SK-N-SH treated with all-trans-retinoic acid at 6 μM for 48 hours (cell line): ENCODE measurements around the gene FHIT.

Experiments used
- ARNTL ChIP-seq: fragments of 450-650 bp; formaldehyde crosslinking; IDR thresholded peaks from 2 replicates; pipeline ENCODE4 v1.5.0; 2020; ENCODE audit warnings: low read depth, mild to moderate bottlenecking, moderate library complexity, borderline replicate concordance
- CSDC2 ChIP-seq: fragments of 250-450 bp; sonication (Bioruptor Pico); IDR thresholded peaks from 2 replicates; pipeline ENCODE4 v1.5.0; 2020; ENCODE audit warnings: mild to moderate bottlenecking, moderate library complexity
- OSR1 ChIP-seq: fragments of 250-450 bp; sonication (Bioruptor Pico); IDR thresholded peaks from 2 replicates; pipeline ENCODE4 v1.8.0; 2022; ENCODE audit warnings: moderate library complexity, mild to moderate bottlenecking, inconsistent platforms
- PPARA ChIP-seq: fragments of 250-450 bp; sonication (Bioruptor Pico); IDR thresholded peaks from 2 replicates; pipeline ENCODE4 v1.5.0; 2020; ENCODE audit warnings: mild to moderate bottlenecking, borderline replicate concordance
- RARB ChIP-seq: fragments of 250-450 bp; sonication (Bioruptor Pico); IDR thresholded peaks from 2 replicates; pipeline ENCODE4 v1.8.0; 2021; ENCODE audit warnings: mild to moderate bottlenecking, moderate library complexity
- ZC3H10 ChIP-seq: fragments of 250-450 bp; sonication (Bioruptor Pico); IDR thresholded peaks from 2 replicates; pipeline ENCODE4 v1.5.1; 2021; ENCODE audit warnings: mild to moderate bottlenecking, moderate library complexity
- ZFP3 ChIP-seq: fragments of 250-450 bp; sonication (Bioruptor Pico); IDR thresholded peaks from 2 replicates; pipeline ENCODE4 v1.5.0; 2020; ENCODE audit warnings: mild to moderate bottlenecking, moderate library complexity
- ZFP30 ChIP-seq: fragments of 450-650 bp; formaldehyde crosslinking; IDR thresholded peaks from 2 replicates; pipeline ENCODE4 v1.5.0; 2022; ENCODE audit warnings: mild to moderate bottlenecking, moderate library complexity
- ZNF70 ChIP-seq: fragments of 450-650 bp; formaldehyde crosslinking; IDR thresholded peaks from 2 replicates; pipeline ENCODE4 v1.5.0; 2020; ENCODE audit warnings: mild to moderate bottlenecking, moderate library complexity
- ZNF8 ChIP-seq: fragments of 450-650 bp; formaldehyde crosslinking; IDR thresholded peaks from 2 replicates; pipeline ENCODE4 v1.5.0; 2020; ENCODE audit warnings: mild to moderate bottlenecking, moderate library complexity
- TF ChIP-seq, protein P1 (sequence below): fragments of 250-450 bp; sonication (Bioruptor Pico); IDR thresholded peaks from 2 replicates; pipeline ENCODE4 v1.5.1; 2021; ENCODE audit warnings: mild to moderate bottlenecking, moderate library complexity
- TF ChIP-seq, protein P2 (sequence below): fragments of 250-450 bp; sonication (Bioruptor Pico); IDR thresholded peaks from 2 replicates; pipeline ENCODE4 v1.5.1; 2020; ENCODE audit warnings: low read depth, mild to moderate bottlenecking, moderate library complexity
- TF ChIP-seq, protein P3 (sequence below): fragments of 250-450 bp; sonication (Bioruptor Pico); IDR thresholded peaks from 2 replicates; pipeline ENCODE4 v1.8.0; 2020; ENCODE audit warnings: mild to moderate bottlenecking, moderate library complexity, borderline replicate concordance
- TF ChIP-seq, protein P4 (sequence below): fragments of 250-450 bp; sonication (Bioruptor Pico); IDR thresholded peaks from 2 replicates; pipeline ENCODE4 v1.5.0; 2020; ENCODE audit warnings: mild to moderate bottlenecking, moderate library complexity

DNA sequence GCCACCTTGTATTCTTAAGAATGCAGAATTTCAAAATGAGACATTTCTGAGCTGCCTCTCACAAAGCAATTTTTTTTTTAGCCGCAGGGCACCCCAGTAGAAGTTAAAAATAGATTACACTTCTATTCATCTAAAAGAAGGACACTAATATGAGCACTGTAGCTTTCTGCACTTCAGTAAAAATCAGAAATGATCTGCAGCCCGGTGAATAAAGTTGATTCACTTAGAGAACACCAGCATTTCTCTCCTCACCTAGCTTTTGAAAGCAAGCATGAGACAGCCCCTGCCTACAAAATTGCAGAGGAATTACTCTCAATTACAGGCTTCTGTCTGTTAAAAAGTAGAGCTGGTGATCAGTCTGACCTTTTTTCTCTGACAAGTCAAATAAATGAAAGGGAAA, 1062.4 kb downstream of the FHIT start:
- TF ChIP-seq ZNF8 (CRISPR knock-in tag) (no peak), RARB (no peak), ZNF70 (CRISPR knock-in tag) (no peak), ZC3H10 (CRISPR knock-in tag) (no peak), PPARA (no peak), ZFP3 (CRISPR knock-in tag) (no peak), OSR1 (CRISPR knock-in tag) (no peak), CSDC2 (no peak), ZFP30 (no peak), ARNTL (CRISPR knock-in tag) (no peak)
- TF ChIP-seq, protein P1, sequence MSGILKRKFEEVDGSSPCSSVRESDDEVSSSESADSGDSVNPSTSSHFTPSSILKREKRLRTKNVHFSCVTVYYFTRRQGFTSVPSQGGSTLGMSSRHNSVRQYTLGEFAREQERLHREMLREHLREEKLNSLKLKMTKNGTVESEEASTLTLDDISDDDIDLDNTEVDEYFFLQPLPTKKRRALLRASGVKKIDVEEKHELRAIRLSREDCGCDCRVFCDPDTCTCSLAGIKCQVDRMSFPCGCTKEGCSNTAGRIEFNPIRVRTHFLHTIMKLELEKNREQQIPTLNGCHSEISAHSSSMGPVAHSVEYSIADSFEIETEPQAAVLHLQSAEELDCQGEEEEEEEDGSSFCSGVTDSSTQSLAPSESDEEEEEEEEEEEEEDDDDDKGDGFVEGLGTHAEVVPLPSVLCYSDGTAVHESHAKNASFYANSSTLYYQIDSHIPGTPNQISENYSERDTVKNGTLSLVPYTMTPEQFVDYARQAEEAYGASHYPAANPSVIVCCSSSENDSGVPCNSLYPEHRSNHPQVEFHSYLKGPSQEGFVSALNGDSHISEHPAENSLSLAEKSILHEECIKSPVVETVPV (CRISPR knock-in tag): no peak
- TF ChIP-seq, protein P2, sequence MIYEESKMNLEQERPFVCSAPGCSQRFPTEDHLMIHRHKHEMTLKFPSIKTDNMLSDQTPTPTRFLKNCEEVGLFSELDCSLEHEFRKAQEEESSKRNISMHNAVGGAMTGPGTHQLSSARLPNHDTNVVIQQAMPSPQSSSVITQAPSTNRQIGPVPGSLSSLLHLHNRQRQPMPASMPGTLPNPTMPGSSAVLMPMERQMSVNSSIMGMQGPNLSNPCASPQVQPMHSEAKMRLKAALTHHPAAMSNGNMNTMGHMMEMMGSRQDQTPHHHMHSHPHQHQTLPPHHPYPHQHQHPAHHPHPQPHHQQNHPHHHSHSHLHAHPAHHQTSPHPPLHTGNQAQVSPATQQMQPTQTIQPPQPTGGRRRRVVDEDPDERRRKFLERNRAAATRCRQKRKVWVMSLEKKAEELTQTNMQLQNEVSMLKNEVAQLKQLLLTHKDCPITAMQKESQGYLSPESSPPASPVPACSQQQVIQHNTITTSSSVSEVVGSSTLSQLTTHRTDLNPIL: no peak
- TF ChIP-seq, protein P3, sequence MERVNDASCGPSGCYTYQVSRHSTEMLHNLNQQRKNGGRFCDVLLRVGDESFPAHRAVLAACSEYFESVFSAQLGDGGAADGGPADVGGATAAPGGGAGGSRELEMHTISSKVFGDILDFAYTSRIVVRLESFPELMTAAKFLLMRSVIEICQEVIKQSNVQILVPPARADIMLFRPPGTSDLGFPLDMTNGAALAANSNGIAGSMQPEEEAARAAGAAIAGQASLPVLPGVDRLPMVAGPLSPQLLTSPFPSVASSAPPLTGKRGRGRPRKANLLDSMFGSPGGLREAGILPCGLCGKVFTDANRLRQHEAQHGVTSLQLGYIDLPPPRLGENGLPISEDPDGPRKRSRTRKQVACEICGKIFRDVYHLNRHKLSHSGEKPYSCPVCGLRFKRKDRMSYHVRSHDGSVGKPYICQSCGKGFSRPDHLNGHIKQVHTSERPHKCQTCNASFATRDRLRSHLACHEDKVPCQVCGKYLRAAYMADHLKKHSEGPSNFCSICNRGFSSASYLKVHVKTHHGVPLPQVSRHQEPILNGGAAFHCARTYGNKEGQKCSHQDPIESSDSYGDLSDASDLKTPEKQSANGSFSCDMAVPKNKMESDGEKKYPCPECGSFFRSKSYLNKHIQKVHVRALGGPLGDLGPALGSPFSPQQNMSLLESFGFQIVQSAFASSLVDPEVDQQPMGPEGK (CRISPR knock-in tag): no peak
- TF ChIP-seq, protein P4, sequence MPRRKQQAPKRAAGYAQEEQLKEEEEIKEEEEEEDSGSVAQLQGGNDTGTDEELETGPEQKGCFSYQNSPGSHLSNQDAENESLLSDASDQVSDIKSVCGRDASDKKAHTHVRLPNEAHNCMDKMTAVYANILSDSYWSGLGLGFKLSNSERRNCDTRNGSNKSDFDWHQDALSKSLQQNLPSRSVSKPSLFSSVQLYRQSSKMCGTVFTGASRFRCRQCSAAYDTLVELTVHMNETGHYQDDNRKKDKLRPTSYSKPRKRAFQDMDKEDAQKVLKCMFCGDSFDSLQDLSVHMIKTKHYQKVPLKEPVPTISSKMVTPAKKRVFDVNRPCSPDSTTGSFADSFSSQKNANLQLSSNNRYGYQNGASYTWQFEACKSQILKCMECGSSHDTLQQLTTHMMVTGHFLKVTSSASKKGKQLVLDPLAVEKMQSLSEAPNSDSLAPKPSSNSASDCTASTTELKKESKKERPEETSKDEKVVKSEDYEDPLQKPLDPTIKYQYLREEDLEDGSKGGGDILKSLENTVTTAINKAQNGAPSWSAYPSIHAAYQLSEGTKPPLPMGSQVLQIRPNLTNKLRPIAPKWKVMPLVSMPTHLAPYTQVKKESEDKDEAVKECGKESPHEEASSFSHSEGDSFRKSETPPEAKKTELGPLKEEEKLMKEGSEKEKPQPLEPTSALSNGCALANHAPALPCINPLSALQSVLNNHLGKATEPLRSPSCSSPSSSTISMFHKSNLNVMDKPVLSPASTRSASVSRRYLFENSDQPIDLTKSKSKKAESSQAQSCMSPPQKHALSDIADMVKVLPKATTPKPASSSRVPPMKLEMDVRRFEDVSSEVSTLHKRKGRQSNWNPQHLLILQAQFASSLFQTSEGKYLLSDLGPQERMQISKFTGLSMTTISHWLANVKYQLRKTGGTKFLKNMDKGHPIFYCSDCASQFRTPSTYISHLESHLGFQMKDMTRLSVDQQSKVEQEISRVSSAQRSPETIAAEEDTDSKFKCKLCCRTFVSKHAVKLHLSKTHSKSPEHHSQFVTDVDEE (CRISPR knock-in tag): no peak
